HCT116 (cell line): ENCODE data around the gene C7orf33.

Experiments used
- ELF1 ChIP-seq: IDR thresholded peaks from 2 replicates; pipeline ENCODE4 v1.6.1; 2012; ENCODE audit warnings: low read depth, borderline replicate concordance
- TF ChIP-seq, protein P1 (sequence below): IDR thresholded peaks from 2 replicates; pipeline ENCODE4 v1.6.1; 2012; ENCODE audit warnings: low read depth
- TF ChIP-seq, protein P2 (sequence below), 3 experiments: fragments of 200-600 bp in 1 of 3; sonication (generic) in 1 of 3; IDR thresholded peaks in 2 of 3; conservative IDR thresholded peaks in 1 of 3; 2 replicates each; pipeline ENCODE4 v1.5.1; 2012 to 2017; ENCODE audit warnings: low read depth in 2 of 3, low read length in 2 of 3, antibody characterized with exemption in 1 of 3, borderline replicate concordance in 1 of 3, control low read depth in 1 of 3, mild to moderate bottlenecking in 1 of 3, mixed read lengths in 1 of 3, mixed run types in 1 of 3, moderate library complexity in 1 of 3; ENCODE audit not compliant: insufficient read depth in 1 of 3

DNA sequence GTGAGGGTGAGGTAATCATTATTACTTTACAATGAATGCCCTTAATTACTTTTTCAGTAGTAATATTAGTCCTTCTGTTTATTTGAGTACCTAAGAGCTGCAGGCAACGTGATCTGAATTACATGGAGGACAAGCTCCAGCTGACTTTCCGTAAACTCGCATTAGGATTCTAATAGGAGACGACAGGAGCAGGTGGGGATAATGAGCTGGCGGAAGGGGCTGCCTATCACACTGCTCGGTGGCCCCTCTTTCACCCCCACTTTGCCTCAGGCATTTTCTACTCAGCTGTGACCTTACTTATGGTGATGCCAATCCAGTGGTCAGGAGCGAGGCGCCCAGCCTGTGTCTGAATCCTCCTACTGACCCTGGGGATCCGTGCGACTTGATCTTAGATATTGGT is at the start of gene C7orf33:
- TF ChIP-seq, protein P1, sequence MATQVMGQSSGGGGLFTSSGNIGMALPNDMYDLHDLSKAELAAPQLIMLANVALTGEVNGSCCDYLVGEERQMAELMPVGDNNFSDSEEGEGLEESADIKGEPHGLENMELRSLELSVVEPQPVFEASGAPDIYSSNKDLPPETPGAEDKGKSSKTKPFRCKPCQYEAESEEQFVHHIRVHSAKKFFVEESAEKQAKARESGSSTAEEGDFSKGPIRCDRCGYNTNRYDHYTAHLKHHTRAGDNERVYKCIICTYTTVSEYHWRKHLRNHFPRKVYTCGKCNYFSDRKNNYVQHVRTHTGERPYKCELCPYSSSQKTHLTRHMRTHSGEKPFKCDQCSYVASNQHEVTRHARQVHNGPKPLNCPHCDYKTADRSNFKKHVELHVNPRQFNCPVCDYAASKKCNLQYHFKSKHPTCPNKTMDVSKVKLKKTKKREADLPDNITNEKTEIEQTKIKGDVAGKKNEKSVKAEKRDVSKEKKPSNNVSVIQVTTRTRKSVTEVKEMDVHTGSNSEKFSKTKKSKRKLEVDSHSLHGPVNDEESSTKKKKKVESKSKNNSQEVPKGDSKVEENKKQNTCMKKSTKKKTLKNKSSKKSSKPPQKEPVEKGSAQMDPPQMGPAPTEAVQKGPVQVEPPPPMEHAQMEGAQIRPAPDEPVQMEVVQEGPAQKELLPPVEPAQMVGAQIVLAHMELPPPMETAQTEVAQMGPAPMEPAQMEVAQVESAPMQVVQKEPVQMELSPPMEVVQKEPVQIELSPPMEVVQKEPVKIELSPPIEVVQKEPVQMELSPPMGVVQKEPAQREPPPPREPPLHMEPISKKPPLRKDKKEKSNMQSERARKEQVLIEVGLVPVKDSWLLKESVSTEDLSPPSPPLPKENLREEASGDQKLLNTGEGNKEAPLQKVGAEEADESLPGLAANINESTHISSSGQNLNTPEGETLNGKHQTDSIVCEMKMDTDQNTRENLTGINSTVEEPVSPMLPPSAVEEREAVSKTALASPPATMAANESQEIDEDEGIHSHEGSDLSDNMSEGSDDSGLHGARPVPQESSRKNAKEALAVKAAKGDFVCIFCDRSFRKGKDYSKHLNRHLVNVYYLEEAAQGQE = no peak
- TF ChIP-seq ELF1 = no peak
- TF ChIP-seq, protein P2, sequence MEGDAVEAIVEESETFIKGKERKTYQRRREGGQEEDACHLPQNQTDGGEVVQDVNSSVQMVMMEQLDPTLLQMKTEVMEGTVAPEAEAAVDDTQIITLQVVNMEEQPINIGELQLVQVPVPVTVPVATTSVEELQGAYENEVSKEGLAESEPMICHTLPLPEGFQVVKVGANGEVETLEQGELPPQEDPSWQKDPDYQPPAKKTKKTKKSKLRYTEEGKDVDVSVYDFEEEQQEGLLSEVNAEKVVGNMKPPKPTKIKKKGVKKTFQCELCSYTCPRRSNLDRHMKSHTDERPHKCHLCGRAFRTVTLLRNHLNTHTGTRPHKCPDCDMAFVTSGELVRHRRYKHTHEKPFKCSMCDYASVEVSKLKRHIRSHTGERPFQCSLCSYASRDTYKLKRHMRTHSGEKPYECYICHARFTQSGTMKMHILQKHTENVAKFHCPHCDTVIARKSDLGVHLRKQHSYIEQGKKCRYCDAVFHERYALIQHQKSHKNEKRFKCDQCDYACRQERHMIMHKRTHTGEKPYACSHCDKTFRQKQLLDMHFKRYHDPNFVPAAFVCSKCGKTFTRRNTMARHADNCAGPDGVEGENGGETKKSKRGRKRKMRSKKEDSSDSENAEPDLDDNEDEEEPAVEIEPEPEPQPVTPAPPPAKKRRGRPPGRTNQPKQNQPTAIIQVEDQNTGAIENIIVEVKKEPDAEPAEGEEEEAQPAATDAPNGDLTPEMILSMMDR (IDR thresholded peaks at IDR 0.05 in 2 of 3, conservative IDR thresholded peaks at IDR 0.05 in 1 of 3; ENCODE audit: borderline replicate concordance in 1 of 3, insufficient read depth in 1 of 3, low read depth in 2 of 3, low read length in 2 of 3) = no peak
